Ovary (tissue), 9 donors: ENCODE measurements around the gene BMP4. TPM values are rescaled to one million over a fixed set of nuclear protein-coding genes. Genes with fewer than 3 reads are reported as not detected.

ENCODE experiments used
- DNase-seq, 5 donors: peaks; one replicate each; pipeline ENCODE4 v3.0.0-alpha.2; 2019 to 2020
- H3K27ac ChIP-seq, 2 donors: fragments of 200-600 bp; one replicate each; pipeline versions ENCODE4 v1.5.1 to v1.8.0; 2019 to 2022
- H3K27me3 ChIP-seq: fragments of 200-600 bp; one replicate; pipeline ENCODE4 v1.8.0; 2022
- H3K36me3 ChIP-seq: fragments of 200-600 bp; sonication (generic); one replicate; pipeline ENCODE4 v1.5.1; 2019
- H3K4me1 ChIP-seq: one replicate; pipeline ENCODE4 v1.8.1; 2013; ENCODE audit warnings: mild to moderate bottlenecking, moderate library complexity; ENCODE audit not compliant: insufficient read depth
- H3K4me3 ChIP-seq: fragments of 200-600 bp; sonication (generic); one replicate; pipeline ENCODE4 v1.5.1; 2017
- H3K9me3 ChIP-seq, 2 donors: fragments of 200-600 bp in 1 of 2; sonication (generic) in 1 of 2; one replicate each; pipeline versions ENCODE4 v1.5.1 to v1.8.1; 2013 to 2019; ENCODE audit warnings: mild to moderate bottlenecking in 1 of 2, moderate library complexity in 1 of 2
- EP300 ChIP-seq: sonication (generic); formaldehyde crosslinking; IDR thresholded peaks from one replicate; pipeline ENCODE4 v1.6.1; 2017; ENCODE audit warnings: antibody characterized with exemption
- POLR2A ChIP-seq: fragments of 450-650 bp; IDR thresholded peaks from one replicate; pipeline ENCODE4 v1.6.1; 2017; ENCODE audit warnings: antibody characterized with exemption, mild to moderate bottlenecking, moderate library complexity
- WGBS, 3 donors: extraction: QIAGEN DNeasy Blood & Tissue Kit in 1 of 3; methylation state at CpG; one replicate each; pipeline versions ENCODE4 v1.1.5 to v1.1.7; 2013 to 2017; 5-methylcytosine and 5-hydroxymethylcytosine counted together
- intact Hi-C, 4 donors: fragments of 100-400 bp; cut with DNase I; formaldehyde crosslinking; loops; one replicate each; pipeline versions ENCODE4 v1.11.0 to v1.15.1; 2022 to 2023
- microRNA-seq, 3 donors: library from miRNA; unstranded; fragments of <30 nt; microRNA quantifications; one replicate each; pipeline versions ENCODE4 to v1.2.0, GENCODE V29; 2019 to 2020
- polyA plus RNA-seq, 2 donors: library from polyadenylated mRNA; stranded (reverse); fragments of 200-250 nt in 1 of 2; fragments of 350-450 nt in 1 of 2; fragmentation: Illumina TruSeq in 1 of 2; extraction: RNeasy Lipid Tissue Mini Kit (QIAGEN cat#74804) in 1 of 2; gene quantifications; one replicate each; pipeline ENCODE4 v1.2.3, GENCODE V29; 2013 to 2014
- small RNA-seq: library from RNA; depleted of rRNA; stranded (forward); fragments of <200 nt; gene quantifications from one replicate; pipeline ENCODE3, GENCODE V24; 2016
- total RNA-seq, 7 donors: library from RNA; depleted of rRNA in 2 of 7; stranded (reverse); fragments of >200 nt in 2 of 7; fragmentation: NEBNext Ultra II Directional in 3 of 7; extraction: Animal tissue kit (Norgen Biotek cat#: 25700) in 3 of 7; gene quantifications; one replicate each; pipeline versions ENCODE4 v1.1.0 to v1.2.4, GENCODE V29; 2016 to 2023
- TF ChIP-seq, protein P1 (sequence below), 3 donors: fragments of 450-650 bp in 2 of 3; fragments of 200-600 bp in 1 of 3; IDR thresholded peaks; one replicate each; pipeline versions ENCODE4 v1.5.1 to v1.8.0; 2016 to 2022; ENCODE audit warnings: antibody characterized with exemption in 3 of 3, mild to moderate bottlenecking in 1 of 3
- donor health status: DM: no; HTN: no; CAD: no; lungs with moderate emphysema.
- donor health status: DM: no; HTN: no; CAD: no.
- donor health status: Bipolar disorder and iron deficiency.
- donor health status: DM: yes; HTN: yes; CAD: no.
- donor health status: DM: no; HTN: no; CAD: no.
- donor health status: DM: yes; HTN: yes; CAD: no.

Gene BMP4
- total and polyA plus RNA-seq, 9 donors, result 4.4 to 22.8 (median 13.0) TPM

GRCh38 chr14:53912021-53912420, 44.6 kb downstream of the BMP4 start:
- Histone ChIP-seq H3K36me3 (no peaks in the 10 kb centered on the region), H3K4me1 (no peaks in the 10 kb centered on the region), H3K27me3 (no peaks in the 10 kb centered on the region), H3K9me3 (no peaks in the 10 kb centered on the region), H3K27ac (no peak overlapping the region), H3K4me3 (no peak overlapping the region)
- DNase-seq, result no peak
- no peak for TF ChIP-seq POLR2A
- 11 to 33% (median 29%) methylated on average over 1 of the region's 1 CpG for WGBS, 3 donors
- intact Hi-C loops, result no loop called here

DNA sequence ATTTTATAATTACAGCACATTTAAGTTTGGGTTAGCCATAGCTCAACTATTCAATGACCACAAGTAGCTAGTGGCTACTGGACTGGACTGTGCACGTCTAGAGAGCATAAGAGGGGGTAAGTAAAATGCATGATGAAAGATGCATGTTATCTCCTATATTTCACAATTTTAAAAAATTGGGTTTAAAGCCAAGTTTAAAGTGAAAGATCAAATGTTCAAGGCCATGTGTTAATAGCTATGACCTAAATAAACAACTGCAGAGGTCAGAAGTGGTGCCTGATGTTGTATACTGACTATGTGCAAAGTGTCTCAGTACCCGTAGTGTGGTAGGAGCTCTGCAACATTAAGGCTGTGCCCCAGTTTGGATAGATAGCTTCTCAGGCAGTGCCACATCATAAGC, 48.2 kb downstream of the BMP4 start:
- H3K4me1 ChIP-seq, result no peaks in the 10 kb centered on the region
- DNase-seq, result no peak
- TF ChIP-seq, protein P1, sequence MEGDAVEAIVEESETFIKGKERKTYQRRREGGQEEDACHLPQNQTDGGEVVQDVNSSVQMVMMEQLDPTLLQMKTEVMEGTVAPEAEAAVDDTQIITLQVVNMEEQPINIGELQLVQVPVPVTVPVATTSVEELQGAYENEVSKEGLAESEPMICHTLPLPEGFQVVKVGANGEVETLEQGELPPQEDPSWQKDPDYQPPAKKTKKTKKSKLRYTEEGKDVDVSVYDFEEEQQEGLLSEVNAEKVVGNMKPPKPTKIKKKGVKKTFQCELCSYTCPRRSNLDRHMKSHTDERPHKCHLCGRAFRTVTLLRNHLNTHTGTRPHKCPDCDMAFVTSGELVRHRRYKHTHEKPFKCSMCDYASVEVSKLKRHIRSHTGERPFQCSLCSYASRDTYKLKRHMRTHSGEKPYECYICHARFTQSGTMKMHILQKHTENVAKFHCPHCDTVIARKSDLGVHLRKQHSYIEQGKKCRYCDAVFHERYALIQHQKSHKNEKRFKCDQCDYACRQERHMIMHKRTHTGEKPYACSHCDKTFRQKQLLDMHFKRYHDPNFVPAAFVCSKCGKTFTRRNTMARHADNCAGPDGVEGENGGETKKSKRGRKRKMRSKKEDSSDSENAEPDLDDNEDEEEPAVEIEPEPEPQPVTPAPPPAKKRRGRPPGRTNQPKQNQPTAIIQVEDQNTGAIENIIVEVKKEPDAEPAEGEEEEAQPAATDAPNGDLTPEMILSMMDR (IDR thresholded peaks at IDR 0.05), result no peak
- TF ChIP-seq EP300, result no peak
- TF ChIP-seq POLR2A, result no peak
- H3K9me3 ChIP-seq, result no peaks in the 10 kb centered on the region
- no peak overlapping the region for H3K27ac ChIP-seq
- no peak overlapping the region for H3K4me3 ChIP-seq
- H3K36me3 ChIP-seq, result no peaks in the 10 kb centered on the region
- 51 to 70% (median 60%) methylated on average over 2 of the region's 2 CpGs for WGBS, 3 donors
- no peaks in the 10 kb centered on the region for H3K27me3 ChIP-seq
- intact Hi-C loops, result no loop called here

DNA sequence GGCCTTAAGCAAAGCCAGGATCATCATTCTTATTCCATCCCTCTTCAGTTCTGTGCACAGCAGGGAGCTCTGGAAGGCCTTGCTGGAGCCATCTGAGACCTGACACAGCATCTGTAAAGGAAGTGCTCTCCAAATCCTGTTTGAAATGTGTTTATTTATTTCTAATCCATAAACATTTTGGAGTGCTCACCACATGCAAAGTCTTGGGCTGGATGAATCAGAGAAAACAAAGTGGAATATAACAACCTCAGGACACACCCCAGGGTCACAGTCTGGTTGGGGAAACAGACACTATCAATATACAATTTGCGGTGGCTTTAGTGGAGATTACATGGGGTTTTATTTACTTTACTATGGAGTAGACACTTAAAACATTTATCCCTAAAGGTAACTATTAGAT, 54.3 kb downstream of the BMP4 start:
- TF ChIP-seq, protein P1 (IDR thresholded peaks at IDR 0.05), result no peak
- TF ChIP-seq EP300 (no peak), POLR2A (no peak)
- Histone ChIP-seq H3K27ac (no peak overlapping the region), H3K27me3 (no peaks in the 10 kb centered on the region), H3K4me1 (no peaks in the 10 kb centered on the region), H3K4me3 (no peak overlapping the region), H3K36me3 (no peaks in the 10 kb centered on the region), H3K9me3 (no peaks in the 10 kb centered on the region)
- intact Hi-C loops, result no loop called here
- 80 to 95% (median 94%) methylated on average over 1 of the region's 1 CpG for WGBS, 3 donors
- DNase-seq, result no peak

GRCh38 chr14:53900499-53900898, 56.1 kb downstream of the BMP4 start:
- H3K4me1 ChIP-seq, result no peaks in the 10 kb centered on the region
- H3K27ac ChIP-seq, result no peak overlapping the region
- H3K27me3 ChIP-seq, result no peaks in the 10 kb centered on the region
- H3K4me3 ChIP-seq, result no peak overlapping the region
- intact Hi-C loops, result no loop called here
- no peaks in the 10 kb centered on the region for H3K36me3 ChIP-seq
- DNase-seq, result no peak
- no peaks in the 10 kb centered on the region for H3K9me3 ChIP-seq
- 61 to 74% (median 69%) methylated on average over 4 of the region's 4 CpGs for WGBS, 3 donors
- TF ChIP-seq POLR2A (no peak), EP300 (no peak)
- TF ChIP-seq, protein P1 (IDR thresholded peaks at IDR 0.05), result no peak

Small RNA genes lying within 50 kb of the gene (microRNA-seq; reads per million reads assigned to microRNA genes)
- gene MIR5580, result 0 to 1.7 (median 1.2) reads per million in 3 donors

Small RNA genes lying within 50 kb of the gene (small RNA-seq; reads per million reads assigned to genes)
- gene MIR5580, result not detected
